ENCODE data around the gene RRAS. TPM values are rescaled to one million over a fixed set of nuclear protein-coding genes. Genes with fewer than 3 reads are reported as not detected.

Gene RRAS
- total RNA-seq, 4 donors from 2014 or later: 6.3 to 40.8 (median 12.8) TPM

- WGBS, 2 donors: 89 to 100% methylated on average over 2 to 3 of the region's 12 CpGs
- DNase-seq: no peak
- no peak overlapping the region for H3K27ac ChIP-seq
- H3K9me3 ChIP-seq: no peaks in the 10 kb centered on the region
- no peak for TF ChIP-seq POLR2A (IDR thresholded peaks at IDR 0.05)
- intact Hi-C loops (cut with DNase I): no loop called here
- no peaks in the 10 kb centered on the region for H3K27me3 ChIP-seq
- no peak overlapping the region for H3K4me3 ChIP-seq
- H3K36me3 ChIP-seq: peaks cover 54 to 94% (median 79%) of the 10 kb centered on the region in 3 donors
- H3K4me1 ChIP-seq: peaks cover 3 to 32% (median 4%) of the 10 kb centered on the region in 3 donors
Measured at GRCh38 chr19:49658566-49659442, 18.9 kb upstream of the RRAS start.

- no peaks in the 10 kb centered on the region for H3K27me3 ChIP-seq
- no peak for DNase-seq
- no peak for TF ChIP-seq CTCF (IDR thresholded peaks at IDR 0.05)
- no peak for TF ChIP-seq POLR2A (IDR thresholded peaks at IDR 0.05)
- no peak overlapping the region for H3K4me3 ChIP-seq
- H3K4me1 ChIP-seq: peaks cover 0 to 25% (median 0%) of the 10 kb centered on the region in 3 donors
- no CpG with 5 or more reads among the region's 15 CpGs for WGBS, 2 donors
- intact Hi-C loops (cut with DNase I): no loop called here
- no peak overlapping the region for H3K27ac ChIP-seq
- H3K9me3 ChIP-seq: no peaks in the 10 kb centered on the region
- peaks cover 61 to 100% (median 86%) of the 10 kb centered on the region in 3 donors for H3K36me3 ChIP-seq
Measured at GRCh38 chr19:49658139-49658517, 18.2 kb upstream of the RRAS start.

- peaks cover 0 to 20% (median 0%) of the 10 kb centered on the region in 3 donors for H3K4me1 ChIP-seq
- intact Hi-C loops (cut with DNase I): no loop called here
- no peak overlapping the region for H3K27ac ChIP-seq
- H3K27me3 ChIP-seq: no peaks in the 10 kb centered on the region
- no peak for DNase-seq
- 88 to 91% methylated on average over 13 to 14 of the region's 22 CpGs for WGBS, 2 donors
- peaks cover 66 to 100% (median 87%) of the 10 kb centered on the region in 3 donors for H3K36me3 ChIP-seq
- no peaks in the 10 kb centered on the region for H3K9me3 ChIP-seq
- no peak overlapping the region for H3K4me3 ChIP-seq
- TF ChIP-seq POLR2A (IDR thresholded peaks at IDR 0.05) (no peak), CTCF (IDR thresholded peaks at IDR 0.05) (no peak)
Measured at GRCh38 chr19:49657493-49658138, 17.7 kb upstream of the RRAS start.

- Histone ChIP-seq H3K4me1 (peaks cover 0 to 16% (median 0%) of the 10 kb centered on the region in 3 donors), H3K27ac (no peak overlapping the region), H3K4me3 (no peak overlapping the region), H3K36me3 (peaks cover 59 to 100% (median 81%) of the 10 kb centered on the region in 3 donors), H3K9me3 (no peaks in the 10 kb centered on the region), H3K27me3 (no peaks in the 10 kb centered on the region)
- no peak for DNase-seq
- intact Hi-C loops (cut with DNase I): no loop called here
- no peak for TF ChIP-seq POLR2A (IDR thresholded peaks at IDR 0.05)
- TF ChIP-seq CTCF (IDR thresholded peaks at IDR 0.05): no peak
- WGBS, 2 donors: 87 to 98% methylated on average over 6 to 12 of the region's 17 CpGs
Measured at GRCh38 chr19:49656456-49657109, 16.6 kb upstream of the RRAS start.

- H3K27ac ChIP-seq: no peak overlapping the region
- intact Hi-C loops (cut with DNase I): no loop called here
- H3K4me1 ChIP-seq: peaks cover 0 to 14% (median 0%) of the 10 kb centered on the region in 3 donors
- 90 to 91% methylated on average over 10 to 16 of the region's 23 CpGs for WGBS, 2 donors
- no peak overlapping the region for H3K4me3 ChIP-seq
- peaks cover 65 to 100% (median 82%) of the 10 kb centered on the region in 3 donors for H3K36me3 ChIP-seq
- no peaks in the 10 kb centered on the region for H3K27me3 ChIP-seq
- no peak for TF ChIP-seq POLR2A (IDR thresholded peaks at IDR 0.05)
- no peak for TF ChIP-seq CTCF (IDR thresholded peaks at IDR 0.05)
- no peak for DNase-seq
- H3K9me3 ChIP-seq: no peaks in the 10 kb centered on the region
Measured at GRCh38 chr19:49655570-49656455, 15.9 kb upstream of the RRAS start.

Measured in esophagus squamous epithelium (tissue), 5 donors.